GM21717 (cell line): ENCODE results near the gene KCND3.

Experiments
- ATAC-seq: cut with Tn5 transposase; IDR thresholded peaks from one replicate; pipeline ENCODE4 v1.9.1; 2021; ENCODE audit warnings: mild to moderate bottlenecking, moderate library complexity; ENCODE audit not compliant: unreplicated experiment

Gene KCND3

GRCh38 chr1:111989531-111990025 lies at the start of gene KCND3:
KCND3 (minus strand) TSS chr1:111989668.
- ATAC-seq = no peak

GRCh38 chr1:112034277-112034676 lies 44.8 kb upstream of the KCND3 start:
- ATAC-seq = no peak

GRCh38 chr1:112033439-112034120 lies 44.1 kb upstream of the KCND3 start:
- no peak for ATAC-seq

- no peak for ATAC-seq
These were observed 40.7 kb upstream of the KCND3 start for GRCh38 chr1:112030157-112030556.

- ATAC-seq = no peak
These were observed 38.2 kb upstream of the KCND3 start for GRCh38 chr1:112027696-112028095.

- no peak for ATAC-seq
These were observed 37.0 kb upstream of the KCND3 start for GRCh38 chr1:112026501-112026900.

- no peak for ATAC-seq
These were observed 36.5 kb upstream of the KCND3 start for GRCh38 chr1:112026016-112026415.

- ATAC-seq = no peak
These were observed 31.8 kb upstream of the KCND3 start for GRCh38 chr1:112021263-112021662.

- no peak for ATAC-seq
These were observed 27.7 kb upstream of the KCND3 start for GRCh38 chr1:112017183-112017582.

GRCh38 chr1:112012823-112013222 lies 23.4 kb upstream of the KCND3 start:
- no peak for ATAC-seq

GRCh38 chr1:112011202-112011601 lies 21.7 kb upstream of the KCND3 start:
- no peak for ATAC-seq

GRCh38 chr1:112007169-112007568 lies 17.7 kb upstream of the KCND3 start:
- no peak for ATAC-seq

- no peak for ATAC-seq
These were observed 17.1 kb upstream of the KCND3 start for GRCh38 chr1:112006416-112007025.

- ATAC-seq = no peak
These were observed 14.6 kb upstream of the KCND3 start for GRCh38 chr1:112004076-112004475.

GRCh38 chr1:112002514-112002913 lies 13.0 kb upstream of the KCND3 start:
- no peak for ATAC-seq

- no peak for ATAC-seq
These were observed 12.0 kb upstream of the KCND3 start for GRCh38 chr1:112001436-112001835.

GRCh38 chr1:112000048-112000447 lies 10.6 kb upstream of the KCND3 start:
- ATAC-seq = no peak

GRCh38 chr1:111998332-111998731 lies 8.9 kb upstream of the KCND3 start:
- ATAC-seq = no peak

GRCh38 chr1:111992476-111992875 lies 3.0 kb upstream of the KCND3 start:
- ATAC-seq = no peak

GRCh38 chr1:111990878-111991718 lies 1.6 kb upstream of the KCND3 start:
- no peak for ATAC-seq

- no peak for ATAC-seq
These were observed 784 bp upstream of the KCND3 start for GRCh38 chr1:111990026-111990877.
